ENCODE measurements around the gene KLHDC7A. TPM values are rescaled to one million over a fixed set of nuclear protein-coding genes. Genes with fewer than 3 reads are reported as not detected.

Gene KLHDC7A
- total and polyA plus RNA-seq, 10 donors = not detected

- H3K4me1 ChIP-seq = no peaks in the 10 kb centered on the region
- peaks cover 0 to 31% (median 0%) of the 10 kb centered on the region in 7 donors for H3K27me3 ChIP-seq (replicated peaks in 1 of 7)
- no peak overlapping the region for H3K4me3 ChIP-seq
- H3K27ac ChIP-seq = no peak overlapping the region
- peaks cover 0 to 22% (median 0%) of the 10 kb centered on the region in 8 donors for H3K9me3 ChIP-seq
- WGBS, 5 donors = 67 to 77% (median 74%) methylated on average over 11 of the region's 11 CpGs
- TF ChIP-seq POLR2AphosphoS5 (IDR thresholded peaks at IDR 0.05) (no peak), POLR2A (IDR thresholded peaks at IDR 0.05) (no peak)
- TF ChIP-seq, protein P1, sequence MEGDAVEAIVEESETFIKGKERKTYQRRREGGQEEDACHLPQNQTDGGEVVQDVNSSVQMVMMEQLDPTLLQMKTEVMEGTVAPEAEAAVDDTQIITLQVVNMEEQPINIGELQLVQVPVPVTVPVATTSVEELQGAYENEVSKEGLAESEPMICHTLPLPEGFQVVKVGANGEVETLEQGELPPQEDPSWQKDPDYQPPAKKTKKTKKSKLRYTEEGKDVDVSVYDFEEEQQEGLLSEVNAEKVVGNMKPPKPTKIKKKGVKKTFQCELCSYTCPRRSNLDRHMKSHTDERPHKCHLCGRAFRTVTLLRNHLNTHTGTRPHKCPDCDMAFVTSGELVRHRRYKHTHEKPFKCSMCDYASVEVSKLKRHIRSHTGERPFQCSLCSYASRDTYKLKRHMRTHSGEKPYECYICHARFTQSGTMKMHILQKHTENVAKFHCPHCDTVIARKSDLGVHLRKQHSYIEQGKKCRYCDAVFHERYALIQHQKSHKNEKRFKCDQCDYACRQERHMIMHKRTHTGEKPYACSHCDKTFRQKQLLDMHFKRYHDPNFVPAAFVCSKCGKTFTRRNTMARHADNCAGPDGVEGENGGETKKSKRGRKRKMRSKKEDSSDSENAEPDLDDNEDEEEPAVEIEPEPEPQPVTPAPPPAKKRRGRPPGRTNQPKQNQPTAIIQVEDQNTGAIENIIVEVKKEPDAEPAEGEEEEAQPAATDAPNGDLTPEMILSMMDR (IDR thresholded peaks at IDR 0.05 in 8 of 11, conservative IDR thresholded peaks at IDR 0.05 in 3 of 11) = no peak
- H3K36me3 ChIP-seq = no peaks in the 10 kb centered on the region
- intact Hi-C loops (cut with DNase I; ENCODE audit: low total_unique reads) = no loop called here
- DNase-seq = no peak
Measured at GRCh38 chr1:18443587-18444520, 36.9 kb upstream of the KLHDC7A start.

GRCh38 chr1:18444563-18444962 lies 36.2 kb upstream of the KLHDC7A start:
- peaks cover 0 to 22% (median 0%) of the 10 kb centered on the region in 8 donors for H3K9me3 ChIP-seq
- no peak overlapping the region for H3K27ac ChIP-seq
- 68 to 85% (median 80%) methylated on average over 1 to 3 of the region's 3 CpGs for WGBS, 5 donors
- intact Hi-C loops (cut with DNase I; ENCODE audit: low total_unique reads) = no loop called here
- H3K4me3 ChIP-seq = no peak overlapping the region
- no peaks in the 10 kb centered on the region for H3K4me1 ChIP-seq
- no peak for DNase-seq
- H3K27me3 ChIP-seq (replicated peaks in 1 of 7) = peaks cover 0 to 34% (median 0%) of the 10 kb centered on the region in 7 donors
- TF ChIP-seq, protein P1 (IDR thresholded peaks at IDR 0.05 in 8 of 11, conservative IDR thresholded peaks at IDR 0.05 in 3 of 11) = no peak
- no peak for TF ChIP-seq POLR2AphosphoS5 (IDR thresholded peaks at IDR 0.05)
- TF ChIP-seq POLR2A (IDR thresholded peaks at IDR 0.05) = no peak
- no peaks in the 10 kb centered on the region for H3K36me3 ChIP-seq

- no peak for DNase-seq
- no peaks in the 10 kb centered on the region for H3K36me3 ChIP-seq
- no peaks in the 10 kb centered on the region for H3K4me1 ChIP-seq
- H3K4me3 ChIP-seq = no peak overlapping the region
- intact Hi-C loops (cut with DNase I; ENCODE audit: low total_unique reads) = no loop called here
- peaks cover 0 to 33% (median 0%) of the 10 kb centered on the region in 7 donors for H3K27me3 ChIP-seq (replicated peaks in 1 of 7)
- TF ChIP-seq, protein P1 (IDR thresholded peaks at IDR 0.05 in 8 of 11, conservative IDR thresholded peaks at IDR 0.05 in 3 of 11) = no peak
- TF ChIP-seq POLR2A (IDR thresholded peaks at IDR 0.05) (no peak), POLR2AphosphoS5 (IDR thresholded peaks at IDR 0.05) (no peak)
- peaks cover 0 to 16% (median 0%) of the 10 kb centered on the region in 8 donors for H3K9me3 ChIP-seq
- H3K27ac ChIP-seq = no peak overlapping the region
- 64 to 77% (median 72%) methylated on average over 4 of the region's 4 CpGs for WGBS, 5 donors
Measured at GRCh38 chr1:18446751-18447150, 34.0 kb upstream of the KLHDC7A start.

Data from spleen (tissue), 11 donors.